ENCODE measurements around the gene AP2B1.
A peak's percentile ranks its signal among the peaks of the same experiment; 100 is the strongest.

AP2B1 gene

DNA sequence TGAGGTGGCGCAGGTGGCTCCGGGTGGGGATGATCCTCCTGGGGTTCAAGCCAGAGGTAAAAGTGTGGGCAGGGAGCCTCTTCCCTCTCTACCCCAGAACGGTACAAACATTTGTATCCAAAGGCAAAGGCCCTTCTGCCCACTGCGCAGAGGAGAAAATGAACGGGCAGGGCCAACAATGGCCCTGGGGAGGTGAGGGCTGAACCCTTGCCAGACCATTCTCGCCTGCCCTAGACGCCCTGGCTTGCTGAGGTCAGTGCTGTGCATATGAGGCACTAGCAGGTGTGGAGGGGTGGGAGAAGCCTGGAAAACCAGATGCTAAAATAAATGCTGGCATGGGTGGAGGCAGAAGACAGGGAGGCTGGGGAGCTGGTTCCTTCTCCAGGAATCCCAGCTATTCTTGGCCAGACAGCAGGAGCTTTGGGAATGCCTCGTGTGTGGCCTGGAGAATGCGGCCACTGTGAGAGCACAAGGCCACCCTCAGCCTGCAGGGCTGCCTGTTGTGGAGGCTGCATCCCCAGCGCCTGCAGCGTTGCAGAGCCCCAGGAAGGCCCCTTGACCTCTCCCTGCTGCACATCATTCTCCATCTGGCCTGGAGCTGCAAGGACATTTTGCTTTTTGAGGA is 178.1 kb downstream of the AP2B1 start:
- H3K4me3 ChIP-seq (ENCODE audit: low read depth, low read length): no peak overlapping the region
- DNase-seq (ENCODE audit: low read depth): no peak
- TF ChIP-seq, protein P1, sequence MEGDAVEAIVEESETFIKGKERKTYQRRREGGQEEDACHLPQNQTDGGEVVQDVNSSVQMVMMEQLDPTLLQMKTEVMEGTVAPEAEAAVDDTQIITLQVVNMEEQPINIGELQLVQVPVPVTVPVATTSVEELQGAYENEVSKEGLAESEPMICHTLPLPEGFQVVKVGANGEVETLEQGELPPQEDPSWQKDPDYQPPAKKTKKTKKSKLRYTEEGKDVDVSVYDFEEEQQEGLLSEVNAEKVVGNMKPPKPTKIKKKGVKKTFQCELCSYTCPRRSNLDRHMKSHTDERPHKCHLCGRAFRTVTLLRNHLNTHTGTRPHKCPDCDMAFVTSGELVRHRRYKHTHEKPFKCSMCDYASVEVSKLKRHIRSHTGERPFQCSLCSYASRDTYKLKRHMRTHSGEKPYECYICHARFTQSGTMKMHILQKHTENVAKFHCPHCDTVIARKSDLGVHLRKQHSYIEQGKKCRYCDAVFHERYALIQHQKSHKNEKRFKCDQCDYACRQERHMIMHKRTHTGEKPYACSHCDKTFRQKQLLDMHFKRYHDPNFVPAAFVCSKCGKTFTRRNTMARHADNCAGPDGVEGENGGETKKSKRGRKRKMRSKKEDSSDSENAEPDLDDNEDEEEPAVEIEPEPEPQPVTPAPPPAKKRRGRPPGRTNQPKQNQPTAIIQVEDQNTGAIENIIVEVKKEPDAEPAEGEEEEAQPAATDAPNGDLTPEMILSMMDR (IDR thresholded peaks at IDR 0.05; ENCODE audit: control insufficient read depth, extremely low read depth, insufficient read depth): no peak

DNA sequence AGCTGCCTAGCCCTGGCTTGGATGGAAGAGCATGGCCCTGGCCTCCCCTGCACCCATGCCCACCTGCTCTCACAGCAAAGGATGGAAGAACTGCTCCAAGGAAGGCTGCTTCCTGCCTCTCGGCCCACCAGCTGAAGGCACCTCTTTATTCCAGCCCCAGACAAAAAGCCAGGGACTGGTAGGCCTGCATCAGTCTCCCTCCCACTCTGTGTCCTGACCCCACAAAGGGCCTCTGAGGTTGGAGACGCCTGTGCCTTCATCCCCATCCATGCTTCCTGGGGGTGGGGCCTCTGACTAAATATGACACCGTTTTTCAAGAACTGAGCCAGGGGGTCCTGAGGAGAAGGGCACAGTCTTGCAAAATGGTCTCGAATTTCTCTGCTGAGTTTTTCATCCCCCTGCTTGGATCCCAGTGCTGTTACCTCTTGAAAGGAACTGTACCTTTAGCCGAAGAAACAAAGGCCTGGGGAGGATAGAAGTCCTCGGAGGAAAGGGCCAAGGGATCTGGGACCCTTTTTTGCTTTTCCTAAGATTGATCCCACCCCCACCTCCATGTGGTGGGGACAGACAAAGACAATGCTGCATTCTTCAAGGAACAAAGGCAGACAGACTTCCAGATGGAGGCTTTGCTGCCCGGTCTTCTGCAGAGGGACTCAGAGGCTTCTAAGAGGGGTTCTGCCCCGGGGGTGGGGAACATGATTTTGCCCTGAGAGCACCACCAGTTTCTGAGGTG is 178.8 kb downstream of the AP2B1 start:
- TF ChIP-seq, protein P1 (IDR thresholded peaks at IDR 0.05; ENCODE audit: control insufficient read depth, extremely low read depth, insufficient read depth): no peak
- no peak for DNase-seq (ENCODE audit: low read depth)
- no peak overlapping the region for H3K4me3 ChIP-seq (ENCODE audit: low read depth, low read length)

DNA sequence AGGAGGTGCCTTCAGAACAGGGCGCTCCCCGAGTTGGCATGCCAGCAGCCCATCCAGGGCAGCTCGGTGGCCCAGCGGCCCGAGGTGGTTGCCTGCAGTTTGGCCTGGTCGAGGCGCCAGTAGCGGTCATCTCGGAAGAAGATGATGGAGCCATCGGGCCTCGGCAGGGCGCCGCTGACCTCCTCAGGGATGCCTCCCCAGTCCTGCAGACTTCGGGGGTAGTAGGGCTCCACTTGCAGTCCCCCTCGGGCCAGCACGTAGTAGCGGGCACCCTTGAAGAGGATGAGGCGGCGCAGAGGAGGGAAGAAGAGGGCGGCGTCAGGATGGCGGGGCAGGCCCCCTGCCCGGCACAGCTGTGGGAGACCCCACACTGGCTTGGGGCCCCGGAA is 179.4 kb downstream of the AP2B1 start:
- TF ChIP-seq, protein P1 (IDR thresholded peaks at IDR 0.05; ENCODE audit: control insufficient read depth, extremely low read depth, insufficient read depth): no peak
- H3K4me3 ChIP-seq (ENCODE audit: low read depth, low read length): no peak overlapping the region
- DNase-seq (ENCODE audit: low read depth): no peak

DNA sequence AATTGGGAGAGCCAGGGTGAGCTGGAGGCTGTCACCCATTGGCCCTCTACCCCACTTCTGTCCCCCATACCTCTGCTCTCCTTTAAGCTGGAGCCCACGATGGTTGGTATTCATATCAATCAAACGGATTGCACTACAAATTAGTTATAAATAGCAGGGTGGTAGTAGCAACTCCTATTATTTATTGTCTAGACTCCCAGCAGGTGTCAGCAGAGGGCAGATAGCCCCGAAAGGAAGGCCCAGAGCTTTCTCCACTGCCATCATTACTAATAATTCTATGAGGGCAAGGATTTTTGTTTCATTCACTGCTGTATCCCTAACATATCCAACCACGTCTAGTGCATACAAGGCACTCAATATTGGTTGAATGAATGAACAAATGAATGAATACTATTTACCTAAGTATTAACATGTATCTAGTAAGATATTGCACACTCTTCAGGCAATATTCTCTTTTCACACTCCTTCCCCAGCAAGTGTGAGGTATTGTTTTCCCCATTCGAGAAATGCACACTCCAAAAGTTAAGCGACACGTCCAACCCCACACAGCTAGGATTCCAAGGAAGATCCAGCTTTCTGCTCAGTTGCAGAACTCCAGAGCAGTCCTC is 179.9 kb downstream of the AP2B1 start:
- no peak overlapping the region for H3K4me3 ChIP-seq (ENCODE audit: low read depth, low read length)
- DNase-seq (ENCODE audit: low read depth): no peak
- TF ChIP-seq, protein P1 (IDR thresholded peaks at IDR 0.05; ENCODE audit: control insufficient read depth, extremely low read depth, insufficient read depth): peak; percentile 72

DNA sequence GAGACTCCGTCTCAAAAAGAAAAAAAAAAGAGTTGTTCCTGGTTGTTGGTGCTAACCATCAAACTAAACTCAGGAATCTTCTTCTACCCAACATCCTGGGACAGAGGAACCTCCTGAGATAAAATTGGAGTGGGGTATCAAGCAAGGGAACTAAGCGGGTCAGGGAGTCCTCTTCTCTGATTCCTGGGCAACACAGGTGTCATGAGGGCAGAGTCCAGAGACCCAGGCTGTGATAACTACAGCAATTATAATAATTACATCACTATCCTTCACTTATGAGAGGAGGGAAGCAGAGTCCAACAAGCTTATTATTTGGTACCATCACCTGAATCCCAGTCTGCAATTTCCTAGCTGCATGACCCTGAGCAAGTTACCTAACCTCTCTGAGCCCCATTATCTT is 181.7 kb downstream of the AP2B1 start:
- H3K4me3 ChIP-seq (ENCODE audit: low read depth, low read length): no peak overlapping the region
- DNase-seq (ENCODE audit: low read depth): no peak
- TF ChIP-seq, protein P1 (IDR thresholded peaks at IDR 0.05; ENCODE audit: control insufficient read depth, extremely low read depth, insufficient read depth): no peak

DNA sequence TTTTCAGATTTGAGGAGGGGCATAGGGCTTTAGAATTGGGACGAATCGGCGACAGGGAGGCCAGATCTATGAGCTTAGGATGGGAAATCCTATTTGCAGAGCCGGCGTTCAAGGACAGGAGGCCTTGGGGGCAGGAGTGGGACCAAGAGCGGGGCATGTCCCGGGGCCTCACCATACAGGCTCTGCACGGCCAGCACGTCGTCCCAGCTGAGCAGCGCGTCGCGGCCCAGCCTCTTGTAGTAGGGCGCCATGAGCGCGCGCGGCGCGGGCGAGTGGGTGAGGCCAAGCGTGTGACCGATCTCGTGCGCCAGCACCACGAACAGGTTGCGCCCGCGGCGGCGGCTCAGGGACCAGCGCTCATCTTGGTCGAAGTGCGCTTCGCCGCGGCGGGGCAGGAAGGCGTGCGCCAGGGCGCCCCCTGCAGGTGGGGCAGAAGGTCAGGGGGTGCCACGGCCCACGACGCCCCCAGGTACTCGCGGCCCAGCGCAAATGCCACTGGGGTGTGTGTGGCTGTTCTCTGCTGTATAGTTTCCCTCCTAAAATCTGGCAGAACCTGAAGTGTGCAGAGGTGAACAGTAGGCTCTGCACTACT is 182.9 kb downstream of the AP2B1 start:
- DNase-seq (ENCODE audit: low read depth): no peak
- H3K4me3 ChIP-seq (ENCODE audit: low read depth, low read length): no peak overlapping the region
- TF ChIP-seq, protein P1 (IDR thresholded peaks at IDR 0.05; ENCODE audit: control insufficient read depth, extremely low read depth, insufficient read depth): peak; percentile 28; the same call in 1 of the 2 replicates
